Retina (tissue), 1 donor: ENCODE results near the gene GHRL.
"Not testable (repeated sequence)": the region's sequence is repeated elsewhere in the genome, so short reads cannot be mapped to it uniquely, and the experiment has no call there.

Experiments used
- DNase-seq: peaks from one replicate; pipeline ENCODE4 v3.0.0-alpha.2; 2016

GHRL gene

GRCh38 chr3:10322352-10322710 lies 29.6 kb upstream of the GHRL start:
- no peak for DNase-seq

- DNase-seq: no peak
Observed at GRCh38 chr3:10321630-10322351, 29.0 kb upstream of the GHRL start.

- no peak for DNase-seq
Observed at GRCh38 chr3:10320320-10320677, 27.6 kb upstream of the GHRL start.

GRCh38 chr3:10319804-10320203 lies 27.1 kb upstream of the GHRL start:
- DNase-seq: no peak

- no peak for DNase-seq
Observed at GRCh38 chr3:10319251-10319650, 26.5 kb upstream of the GHRL start.

GRCh38 chr3:10317961-10318350 lies 25.2 kb upstream of the GHRL start:
- no peak for DNase-seq

- no peak for DNase-seq
Observed at GRCh38 chr3:10317311-10317960, 24.7 kb upstream of the GHRL start.

GRCh38 chr3:10315771-10316344 lies 23.1 kb upstream of the GHRL start:
- no peak for DNase-seq

- no peak for DNase-seq
Observed at GRCh38 chr3:10315101-10315500, 22.4 kb upstream of the GHRL start.

- DNase-seq: no peak
Observed at GRCh38 chr3:10312861-10313260, 20.1 kb upstream of the GHRL start.

GRCh38 chr3:10312391-10312790 lies 19.6 kb upstream of the GHRL start:
- DNase-seq: no peak

- DNase-seq: no peak
Observed at GRCh38 chr3:10311710-10312109, 19.0 kb upstream of the GHRL start.

GRCh38 chr3:10310578-10310977 lies 17.8 kb upstream of the GHRL start:
- no peak for DNase-seq

GRCh38 chr3:10309736-10310135 lies 17.0 kb upstream of the GHRL start:
- DNase-seq: no peak

- no peak for DNase-seq
Observed at GRCh38 chr3:10308678-10309077, 15.9 kb upstream of the GHRL start.

- no peak for DNase-seq
Observed at GRCh38 chr3:10306156-10306555, 13.4 kb upstream of the GHRL start.

- no peak for DNase-seq
Observed at GRCh38 chr3:10305331-10305902, 12.7 kb upstream of the GHRL start.

- DNase-seq: no peak
Observed at GRCh38 chr3:10304905-10305304, 12.2 kb upstream of the GHRL start.

GRCh38 chr3:10303785-10304184 lies 11.0 kb upstream of the GHRL start:
- no peak for DNase-seq

GRCh38 chr3:10303105-10303504 lies 10.4 kb upstream of the GHRL start:
- no peak for DNase-seq

- DNase-seq: no peak
Observed at GRCh38 chr3:10300087-10300486, 7.3 kb upstream of the GHRL start.

- no peak for DNase-seq
Observed at GRCh38 chr3:10299679-10300078, 6.9 kb upstream of the GHRL start.

- no peak for DNase-seq
Observed at GRCh38 chr3:10299175-10299574, 6.4 kb upstream of the GHRL start.

- not testable (repeated sequence) for DNase-seq
Observed at GRCh38 chr3:10298064-10298463, 5.3 kb upstream of the GHRL start.
